Renal cortex interstitium (tissue), 15 donors: ENCODE data around the gene LNX1. TPM values are rescaled to one million over a fixed set of nuclear protein-coding genes. Genes with fewer than 3 reads are reported as not detected.
A peak's percentile ranks its signal among the peaks of the same experiment; 100 is the strongest.

ENCODE experiments used
- DNase-seq, 11 donors: peaks; one replicate each; pipeline ENCODE4 v3.0.0-alpha.2; 2013; ENCODE audit warnings: low read depth in 9 of 11, low spot score in 4 of 11; ENCODE audit errors: extremely low read depth in 1 of 11
- long read RNA-seq, 16 experiments: transcript quantifications; one replicate each; lab custom pipeline, GENCODE V29; 2026
- polyA plus RNA-seq, 3 donors: library from polyadenylated mRNA; unstranded; fragments of 120-200 nt; gene quantifications; one replicate each; pipeline ENCODE4 v1.2.1, GENCODE V29; 2013; ENCODE audit not compliant: insufficient read length in 3 of 3

The LNX1 gene
- 10 to 100 TPM; 13.4 to 18.8 (median 16.4) TPM for polyA plus RNA-seq
- long read RNA-seq, donor 1, partial matches to known transcripts: 0 of 1 reads
- long read RNA-seq, donor 1, other reads (novel, unspliced or antisense): 0 of 1 reads
- long read RNA-seq, donor 2, partial matches to known transcripts: 0 of 2 reads
- long read RNA-seq, donor 2, other reads (novel, unspliced or antisense): 0 of 2 reads
- long read RNA-seq, donor 3, partial matches to known transcripts: 53 of 69 reads
- long read RNA-seq, donor 3, other reads (novel, unspliced or antisense): 11 of 69 reads
- long read RNA-seq, donor 4, partial matches to known transcripts: 36 of 63 reads
- long read RNA-seq, donor 4, other reads (novel, unspliced or antisense): 24 of 63 reads
- long read RNA-seq, donor 5: 0 reads
- long read RNA-seq, donor 6, partial matches to known transcripts: 9 of 11 reads
- long read RNA-seq, donor 6, other reads (novel, unspliced or antisense): 0 of 11 reads
- long read RNA-seq, donor 7, partial matches to known transcripts: 0 of 2 reads
- long read RNA-seq, donor 7, other reads (novel, unspliced or antisense): 0 of 2 reads
- long read RNA-seq, donor 8: 0 reads
- long read RNA-seq, donor 9, partial matches to known transcripts: 7 of 13 reads
- long read RNA-seq, donor 9, other reads (novel, unspliced or antisense): 5 of 13 reads
- long read RNA-seq, donor 10: 0 reads
- long read RNA-seq, donor 11, transcript LNX1-201 (11 exons, 2,953 nt): major isoform, 6 of 6 reads
- long read RNA-seq, donor 11, partial matches to known transcripts: 0 of 6 reads
- long read RNA-seq, donor 11, other reads (novel, unspliced or antisense): 0 of 6 reads
- long read RNA-seq, donor 12, partial matches to known transcripts: 35 of 36 reads
- long read RNA-seq, donor 12, other reads (novel, unspliced or antisense): 0 of 36 reads
- long read RNA-seq, donor 13: 0 reads
- long read RNA-seq, donor 14, partial matches to known transcripts: 0 of 1 reads
- long read RNA-seq, donor 14, other reads (novel, unspliced or antisense): 0 of 1 reads
- long read RNA-seq, donor 15, partial matches to known transcripts: 0 of 2 reads
- long read RNA-seq, donor 15, other reads (novel, unspliced or antisense): 0 of 2 reads
- long read RNA-seq, donor 16, transcript LNX1-201 (11 exons, 2,953 nt): major isoform, 6 of 29 reads
- long read RNA-seq, donor 16, partial matches to known transcripts: 13 of 29 reads
- long read RNA-seq, donor 16, other reads (novel, unspliced or antisense): 10 of 29 reads

GRCh38 chr4:53591372-53591892 is at the start of gene LNX1:
Gene LNX1 (minus strand): TSS chr4:53591486. CDS start chr4:53574002, 17,484 bp downstream.
- DNase-seq: peak in 3 of 11 donors; percentile 53 to 69 (median 56)

- DNase-seq: no peak
These were observed 49.5 kb upstream of the LNX1 start for GRCh38 chr4:53640576-53641453.

GRCh38 chr4:53638919-53639318 is 47.6 kb upstream of the LNX1 start:
- no peak for DNase-seq

GRCh38 chr4:53637348-53637747 is 46.1 kb upstream of the LNX1 start:
- DNase-seq: no peak

- no peak for DNase-seq
These were observed 44.6 kb upstream of the LNX1 start for GRCh38 chr4:53635697-53636483.

GRCh38 chr4:53633608-53634007 is 42.3 kb upstream of the LNX1 start:
- DNase-seq: no peak

- no peak for DNase-seq
These were observed 38.0 kb upstream of the LNX1 start for GRCh38 chr4:53629296-53629695.

- no peak for DNase-seq
These were observed 35.2 kb upstream of the LNX1 start for GRCh38 chr4:53626491-53626890.

- no peak for DNase-seq
These were observed 34.6 kb upstream of the LNX1 start for GRCh38 chr4:53625888-53626287.

- DNase-seq: no peak
These were observed 31.5 kb upstream of the LNX1 start for GRCh38 chr4:53622739-53623151.

GRCh38 chr4:53620956-53621355 is 29.7 kb upstream of the LNX1 start:
- DNase-seq: no peak

- DNase-seq: no peak
These were observed 28.1 kb upstream of the LNX1 start for GRCh38 chr4:53619431-53619830.

GRCh38 chr4:53618321-53618720 is 27.0 kb upstream of the LNX1 start:
- no peak for DNase-seq

GRCh38 chr4:53617101-53617680 is 25.9 kb upstream of the LNX1 start:
- DNase-seq: no peak

GRCh38 chr4:53616219-53616618 is 24.9 kb upstream of the LNX1 start:
- DNase-seq: no peak

GRCh38 chr4:53614591-53614990 is 23.3 kb upstream of the LNX1 start:
- DNase-seq: no peak

GRCh38 chr4:53613428-53613827 is 22.1 kb upstream of the LNX1 start:
- DNase-seq: no peak
